Fibroblast of lung (primary cell): ENCODE results near the gene BTBD9.

Source experiments
- CTCF ChIP-seq, 2 donors: IDR thresholded peaks in 1 of 2; conservative IDR thresholded peaks in 1 of 2; 1 replicate in 1 of 2; 2 replicates in 1 of 2; pipeline ENCODE4 v1.5.1; 2011 to 2012; ENCODE audit warnings: low read length in 2 of 2, control low read depth in 1 of 2, inconsistent platforms in 1 of 2, low read depth in 1 of 2, mild to moderate bottlenecking in 1 of 2
- EZH2 ChIP-seq: IDR thresholded peaks from 2 replicates; pipeline ENCODE4 v1.5.1; 2012; ENCODE audit warnings: low read length, control low read depth, mild to moderate bottlenecking; ENCODE audit errors: missing control alignments

GRCh38 chr6:38460186-38460585 is 179.5 kb downstream of the BTBD9 start:
- TF ChIP-seq CTCF (conservative IDR thresholded peaks at IDR 0.05 in 1 of 2, IDR thresholded peaks at IDR 0.05 in 1 of 2; ENCODE audit: low read depth in 1 of 2, low read length in 2 of 2) (no peak), EZH2 (no peak)
